GM18951 (cell line): ENCODE data around the gene SYT3.

Source experiments
- POLR2A ChIP-seq: IDR thresholded peaks from 4 replicates; pipeline ENCODE4 v1.6.1; 2011; ENCODE audit warnings: mild to moderate bottlenecking; ENCODE audit not compliant: insufficient read length, insufficient read depth; ENCODE audit errors: extremely low read depth
- in situ Hi-C: fragments of 300-500 bp; cut with MboI; formaldehyde crosslinking; loops from one replicate; pipeline ENCODE4 v1.12.0; 2022; ENCODE audit warnings: low sequenced_read_pairs, mixed read lengths, inconsistent platforms; ENCODE audit not compliant: unreplicated experiment

Gene SYT3

DNA sequence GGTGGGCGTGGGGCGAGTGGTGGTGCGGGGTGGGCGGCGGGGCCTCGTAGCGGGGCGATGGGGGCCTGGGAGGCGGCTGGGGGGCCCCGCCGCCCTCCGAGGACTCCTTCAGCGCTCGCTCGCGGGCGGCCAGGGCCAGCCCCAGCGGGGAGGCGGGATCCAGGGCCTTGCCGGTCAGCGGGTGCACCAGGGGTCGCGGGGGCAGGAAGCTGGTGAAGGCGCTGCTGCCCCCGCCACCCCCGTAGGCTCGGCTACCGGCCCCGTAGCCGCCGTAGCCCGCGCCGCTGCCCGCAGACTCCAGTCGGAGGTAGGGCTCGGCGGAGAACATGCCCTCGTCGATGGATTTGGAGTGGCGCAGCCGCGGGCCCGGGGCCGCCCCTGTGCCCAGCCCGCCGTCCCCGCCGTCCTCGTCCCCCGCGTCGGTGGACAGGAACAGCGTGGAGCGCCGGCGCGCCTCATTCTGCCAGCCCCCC, 28.1 kb upstream of the SYT3 start:
- in situ Hi-C loops = no loop called here
- TF ChIP-seq POLR2A = no peak

- in situ Hi-C loops = no loop called here
- TF ChIP-seq POLR2A = no peak
Measured at GRCh38 chr19:50667177-50667758, 27.6 kb upstream of the SYT3 start.

GRCh38 chr19:50666346-50667176, 26.9 kb upstream of the SYT3 start:
- in situ Hi-C loops = no loop called here
- no peak for TF ChIP-seq POLR2A

- in situ Hi-C loops = no loop called here
- no peak for TF ChIP-seq POLR2A
Measured at GRCh38 chr19:50664204-50664603, 24.5 kb upstream of the SYT3 start.

- in situ Hi-C loops = no loop called here
- no peak for TF ChIP-seq POLR2A
Measured at GRCh38 chr19:50663482-50663790, 23.8 kb upstream of the SYT3 start.

DNA sequence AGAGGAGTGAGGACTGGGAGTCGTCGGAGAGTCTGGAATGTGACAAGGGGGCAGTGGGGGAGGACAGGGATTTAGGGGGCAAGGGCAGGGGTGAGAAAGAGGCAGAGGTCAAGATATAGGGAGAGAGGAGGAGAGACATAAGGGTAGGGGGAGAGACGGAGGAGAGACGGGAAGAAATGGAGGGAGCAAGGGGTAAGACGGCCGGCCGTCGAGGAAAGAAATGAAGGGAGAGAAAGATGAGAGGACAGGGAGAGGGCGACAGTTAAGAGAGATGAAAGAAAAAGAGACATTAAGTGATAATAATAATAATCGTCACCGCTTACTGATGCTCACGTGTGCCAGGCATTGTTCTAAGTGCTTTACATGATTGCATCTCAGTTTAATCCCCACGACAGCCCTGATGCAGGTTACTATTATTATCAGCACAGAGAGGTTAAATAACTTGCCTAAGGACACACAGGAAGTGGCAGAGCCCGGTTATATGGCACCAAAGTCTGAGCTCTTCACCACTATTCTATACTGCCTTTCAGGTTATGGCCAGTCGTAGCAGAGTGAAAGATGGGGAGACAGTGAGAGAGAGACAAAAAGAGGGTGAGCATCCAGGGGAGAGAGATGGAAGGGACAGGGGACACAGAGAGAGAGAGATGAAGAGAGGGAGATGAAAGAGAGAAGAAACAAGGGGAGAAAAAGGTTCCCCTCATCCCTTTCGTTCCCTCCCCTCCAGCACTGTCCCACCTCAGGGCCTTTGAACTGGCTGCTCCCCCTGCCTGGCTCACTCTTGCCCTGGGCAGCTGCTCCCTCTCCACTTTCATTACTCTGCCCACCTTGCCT, 23.2 kb upstream of the SYT3 start:
- in situ Hi-C loops = no loop called here
- TF ChIP-seq POLR2A = no peak

DNA sequence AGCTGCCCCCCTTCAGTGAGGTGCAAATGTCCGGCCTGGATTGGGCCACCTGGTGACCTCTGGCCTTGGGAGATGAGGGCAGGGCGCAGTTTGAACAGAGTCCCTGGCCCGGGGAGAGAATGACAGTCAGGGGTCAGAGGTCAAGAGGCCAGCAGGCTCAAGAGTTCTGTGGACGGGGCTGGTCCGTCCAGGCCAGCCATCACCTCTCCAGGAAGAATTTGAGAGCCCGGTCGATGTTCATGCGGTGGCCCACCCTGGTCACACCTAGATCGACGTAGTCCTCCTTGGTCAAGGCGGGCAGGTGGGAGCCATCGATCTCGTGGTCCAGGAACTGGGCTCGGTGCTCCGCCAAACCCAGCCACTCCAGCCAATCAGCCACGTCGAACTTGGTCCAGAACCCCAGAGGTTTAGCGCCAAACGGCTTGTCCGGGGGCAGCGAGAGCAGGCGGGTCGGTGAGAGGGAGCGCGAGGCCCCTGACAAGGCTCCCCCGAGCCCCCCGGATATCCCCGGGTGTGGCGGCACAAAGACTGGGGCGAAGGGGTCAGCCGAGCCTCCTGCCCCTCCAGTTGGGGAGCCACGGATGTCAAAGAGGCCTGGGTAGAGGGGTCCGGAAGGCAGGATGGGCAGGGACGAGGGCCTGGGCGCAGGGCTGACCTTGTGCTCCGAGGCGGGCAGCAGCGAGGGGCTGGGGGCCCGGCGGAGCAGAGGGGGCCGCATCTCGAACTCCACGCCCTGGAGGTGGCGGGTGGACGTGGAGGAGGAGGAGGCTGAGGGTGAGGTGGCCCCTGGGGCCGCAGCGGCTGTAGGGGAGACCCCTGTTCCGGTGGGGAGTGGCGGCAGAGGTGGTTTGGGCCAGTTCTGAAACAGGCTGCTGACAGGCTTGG, 22.3 kb upstream of the SYT3 start:
- no peak for TF ChIP-seq POLR2A
- in situ Hi-C loops = no loop called here

DNA sequence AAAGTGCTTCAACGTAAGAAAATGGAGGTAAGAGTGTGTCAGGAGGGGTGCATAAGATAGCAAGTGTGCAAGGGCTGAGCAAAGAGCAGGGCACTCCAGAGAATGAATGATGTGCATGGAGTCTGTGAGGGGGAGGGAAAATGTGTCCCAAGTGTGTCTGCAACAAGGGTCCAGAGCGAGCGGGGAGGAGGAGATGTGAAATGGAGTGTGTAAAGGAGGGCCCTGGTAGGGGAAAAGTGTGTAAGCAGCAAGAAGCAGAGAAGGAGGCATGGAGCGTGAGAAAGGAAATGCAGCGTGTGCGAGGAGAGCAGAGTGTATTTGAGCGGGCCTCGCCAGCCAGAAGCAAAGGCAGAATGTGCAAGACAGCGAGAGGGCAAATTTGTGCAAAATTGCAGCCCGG, 21.3 kb upstream of the SYT3 start:
- in situ Hi-C loops = no loop called here

GRCh38 chr19:50660088-50660366, 20.3 kb upstream of the SYT3 start:
- in situ Hi-C loops = no loop called here
- no peak for TF ChIP-seq POLR2A

More for the DNA sequence above, 21.3 kb upstream of the SYT3 start:
- TF ChIP-seq POLR2A = no peak

DNA sequence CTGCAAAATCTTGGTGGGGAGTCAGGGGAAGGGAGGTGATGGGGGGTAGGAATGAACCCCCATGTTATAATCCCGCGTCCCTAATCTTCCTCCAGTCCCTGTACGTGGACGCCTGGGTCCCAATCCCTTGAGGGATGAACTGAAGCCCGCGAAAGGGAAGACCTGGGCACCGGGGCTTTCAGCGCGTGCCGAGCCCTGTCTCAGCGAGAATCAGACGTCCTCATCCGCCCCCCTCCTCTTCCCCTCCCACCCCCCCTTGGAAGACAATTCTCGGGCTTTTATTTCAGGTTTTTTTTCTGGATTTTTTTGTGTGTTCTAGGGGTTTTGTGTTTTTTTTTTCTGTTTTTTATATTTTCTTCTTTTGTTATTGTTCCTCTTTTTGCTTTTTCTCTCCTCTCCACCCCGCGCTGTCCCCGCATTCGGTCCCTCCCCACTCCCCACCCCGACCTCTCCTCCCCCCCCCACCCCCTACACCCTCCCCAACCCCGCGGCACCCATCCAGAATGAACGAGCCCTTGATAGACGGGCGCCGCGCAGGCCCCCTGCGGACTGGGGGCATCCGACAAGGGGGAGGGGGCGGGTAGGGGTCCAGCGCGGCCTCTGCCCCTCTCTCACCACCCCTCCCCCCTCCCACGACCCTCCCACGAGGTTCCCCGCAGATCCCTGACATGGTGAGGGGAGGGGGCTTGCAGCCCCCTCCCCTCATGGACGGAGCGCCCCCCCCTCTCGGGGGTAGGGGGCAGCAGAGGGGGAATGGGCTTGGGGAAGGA, 19.8 kb upstream of the SYT3 start:
- no peak for TF ChIP-seq POLR2A
- in situ Hi-C loops = no loop called here

DNA sequence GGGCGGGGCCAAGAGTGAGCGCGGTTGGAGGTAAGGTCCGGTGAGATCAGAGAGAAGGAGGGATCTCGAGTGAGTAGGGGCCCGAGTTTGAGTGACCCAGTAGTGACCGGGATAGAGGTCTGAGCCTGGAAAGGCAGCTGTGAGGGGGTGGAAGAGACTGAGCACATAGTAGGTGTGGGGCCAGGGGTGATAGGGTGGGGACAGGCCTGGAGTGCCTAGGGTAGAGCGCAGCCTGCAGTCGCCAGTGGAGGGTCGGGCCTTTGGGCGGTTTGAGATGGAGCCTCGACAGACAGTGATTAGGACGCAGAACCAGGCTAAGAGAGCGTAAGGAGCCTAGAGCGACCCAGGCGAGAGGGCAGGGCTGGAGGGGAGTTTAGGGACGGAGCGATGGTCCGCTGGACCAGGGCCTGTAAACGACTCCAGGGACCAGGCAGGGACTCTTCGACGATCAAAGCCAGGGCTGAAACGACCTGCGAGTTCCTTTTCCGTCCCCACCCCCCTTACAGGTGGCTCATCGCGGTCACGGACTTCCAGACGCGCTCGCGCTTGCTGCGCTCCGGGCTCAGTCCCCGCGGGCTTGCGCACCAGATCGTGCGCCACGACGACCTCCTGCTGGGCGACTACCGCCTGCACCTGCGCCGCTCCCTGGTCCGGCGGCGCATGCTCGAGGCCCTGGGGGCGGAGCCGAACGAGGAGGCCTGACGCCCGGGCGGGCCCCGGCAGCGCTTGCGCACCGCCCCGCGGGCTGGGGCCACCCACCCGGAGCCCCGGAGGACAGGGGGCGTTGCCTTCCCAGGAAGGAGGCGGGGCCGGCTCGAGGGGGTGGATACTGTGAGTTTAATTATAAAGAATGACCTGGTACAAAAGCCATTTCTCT, 19.0 kb upstream of the SYT3 start:
- in situ Hi-C loops = no loop called here
- TF ChIP-seq POLR2A = no peak
